ENCODE measurements around the gene FILIP1. TPM values are rescaled to one million over a fixed set of nuclear protein-coding genes. Genes with fewer than 3 reads are reported as not detected.

Gene FILIP1
- total and polyA plus RNA-seq, 2 of the 8 experiments (the other 6 are each of a cell fraction or from before 2014, with no cell fraction given), result 2.4 to 5.7 TPM

Small RNA genes lying within 50 kb of the gene (microRNA-seq; reads per million reads assigned to microRNA genes)
- gene MIR4463 (ENCODE audit: borderline microRNAs expressed in 2 of 2, borderline number of aligned reads in 2 of 2, borderline replicate concordance in 1 of 2), result 0 reads per million in 2 experiments

Small RNA genes lying within 50 kb of the gene (small RNA-seq; reads per million reads assigned to genes)
- not detected for gene MIR4463 (ENCODE audit: insufficient read depth)
- not detected for gene RF00012 (ENCODE audit: insufficient read depth)
- gene RNU1-34P (ENCODE audit: insufficient read depth), result not detected

Other genes with a start within 250 kb of the FILIP1 start
- 456 and 468 TPM in 2 replicates for gene COX7A2, start 250.0 kb downstream of the FILIP1 start, total RNA-seq (2021; fragmentation: NEBNext Ultra II Directional; extraction: Animal tissue kit (Norgen Biotek cat#: 25700))
- 198 and 262 TPM in 2 replicates for gene COX7A2, start 250.0 kb downstream of the FILIP1 start, polyA plus RNA-seq (2011; rRNA removed)
- 65.8 and 71.0 TPM in 2 replicates for gene TMEM30A, start 209.0 kb downstream of the FILIP1 start, total RNA-seq (2021; fragmentation: NEBNext Ultra II Directional; extraction: Animal tissue kit (Norgen Biotek cat#: 25700))
- gene TMEM30A, start 209.0 kb downstream of the FILIP1 start, polyA plus RNA-seq (2011; rRNA removed), result 10.5 TPM in 2 replicates
- 94.7 and 103 TPM in 2 replicates for gene SENP6, start 108.1 kb upstream of the FILIP1 start, total RNA-seq (2021; fragmentation: NEBNext Ultra II Directional; extraction: Animal tissue kit (Norgen Biotek cat#: 25700))
- gene SENP6, start 108.1 kb upstream of the FILIP1 start, polyA plus RNA-seq (2011; rRNA removed), result 10.8 and 13.8 TPM in 2 replicates

Measured in H1 (cell line).